K562 (cell line): Measurements from ENCODE around the gene IGFL1. TPM values are rescaled to one million over a fixed set of nuclear protein-coding genes. Genes with fewer than 3 reads are reported as not detected.

Experiments used
- CCNT2 ChIP-seq: IDR thresholded peaks from 2 replicates; pipeline ENCODE4 v1.6.1; 2011; ENCODE audit warnings: borderline replicate concordance, low read depth, mild to moderate bottlenecking, moderate library complexity, mixed read lengths, low read length; ENCODE audit not compliant: insufficient read length; ENCODE audit errors: extremely low read depth
- DLX4 ChIP-seq: fragments of 250-450 bp; sonication (Bioruptor Pico); IDR thresholded peaks from 2 replicates; pipeline ENCODE4 v1.6.1; 2021; ENCODE audit warnings: mild to moderate bottlenecking
- EP300 ChIP-seq: IDR thresholded peaks from 2 replicates; pipeline ENCODE4 v1.6.1; 2012; ENCODE audit warnings: low read length, improper control_type of control experiment
- FOXM1 ChIP-seq, 2 experiments: fragments of 450-650 bp in 1 of 2; sonication (generic) in 1 of 2; formaldehyde crosslinking in 1 of 2; IDR thresholded peaks; 2 replicates each; pipeline versions ENCODE4 v1.6.1 to v1.9.0; 2017 to 2022; ENCODE audit warnings: low read depth in 2 of 2, mild to moderate bottlenecking in 2 of 2, missing genetic modification reagents in 1 of 2, moderate library complexity in 1 of 2
- HMBOX1 ChIP-seq: sonication (generic); IDR thresholded peaks from 2 replicates; pipeline ENCODE4 v1.6.1; 2016
- HSF4 ChIP-seq: fragments of 250-450 bp; sonication (Bioruptor Pico); IDR thresholded peaks from 2 replicates; pipeline ENCODE4 v2.1.2; 2022; ENCODE audit warnings: mild to moderate bottlenecking, moderate library complexity, borderline replicate concordance
- LCOR ChIP-seq: sonication (generic); formaldehyde crosslinking; IDR thresholded peaks from 2 replicates; pipeline ENCODE4 v1.8.0; 2022; ENCODE audit warnings: mild to moderate bottlenecking, missing genetic modification reagents
- MCM7 ChIP-seq, 2 experiments: fragments of 450-650 bp; IDR thresholded peaks; 2 replicates each; pipeline ENCODE4 v1.6.1; 2016 to 2018
- NFE2 ChIP-seq: IDR thresholded peaks from 2 replicates; pipeline ENCODE4 v1.6.1; 2014; ENCODE audit warnings: antibody characterized with exemption, low read depth
- NONO ChIP-seq, 2 experiments: fragments of 200-400 bp in 1 of 2; fragments of 450-650 bp in 1 of 2; formaldehyde crosslinking in 1 of 2; IDR thresholded peaks; 2 replicates each; pipeline ENCODE4 v1.6.1; 2017; ENCODE audit warnings: low read depth in 2 of 2, mild to moderate bottlenecking in 2 of 2, moderate library complexity in 2 of 2, low read length in 1 of 2
- NRF1 ChIP-seq, 2 experiments: fragments of 450-650 bp; IDR thresholded peaks in 1 of 2; conservative IDR thresholded peaks in 1 of 2; 2 replicates each; pipeline ENCODE4 v1.6.1; 2014; ENCODE audit warnings: mild to moderate bottlenecking in 2 of 2
- PCBP2 ChIP-seq: fragments of 200-400 bp; formaldehyde crosslinking; IDR thresholded peaks from 2 replicates; pipeline ENCODE4 v1.6.1; 2018; ENCODE audit warnings: low read length, low read depth, mild to moderate bottlenecking, moderate library complexity; ENCODE audit not compliant: poor library complexity, severe bottlenecking
- RCOR1 ChIP-seq, 2 experiments: IDR thresholded peaks; 2 replicates each; pipeline ENCODE4 v1.6.1; 2012; ENCODE audit warnings: low read depth in 2 of 2, low read length in 2 of 2, borderline replicate concordance in 1 of 2, improper control_type of control experiment in 1 of 2
- SETDB1 ChIP-seq: IDR thresholded peaks from one replicate; pipeline ENCODE4 v1.6.1; 2012; ENCODE audit warnings: low read length, control low read depth, inconsistent platforms
- TCF3 ChIP-seq: sonication (generic); formaldehyde crosslinking; IDR thresholded peaks from 2 replicates; pipeline ENCODE4 v1.4.0; 2020; ENCODE audit warnings: mild to moderate bottlenecking, missing genetic modification reagents
- TEAD1 ChIP-seq, 2 experiments: fragments of 450-650 bp in 1 of 2; sonication (generic) in 1 of 2; formaldehyde crosslinking; IDR thresholded peaks; 2 replicates each; pipeline versions ENCODE4 v1.4.0 to v1.8.0; 2020 to 2022; ENCODE audit warnings: mild to moderate bottlenecking in 2 of 2, missing genetic modification reagents in 1 of 2
- TGIF2 ChIP-seq: sonication (generic); formaldehyde crosslinking; IDR thresholded peaks from 2 replicates; pipeline ENCODE4 v1.8.1; 2022; ENCODE audit warnings: mild to moderate bottlenecking, missing genetic modification reagents, moderate library complexity
- VEZF1 ChIP-seq: fragments of 200-800 bp; sonication (Bioruptor generic); IDR thresholded peaks from 2 replicates; pipeline ENCODE4 v1.6.1; 2017; ENCODE audit warnings: missing genetic modification characterization, missing compliant biosample characterization
- ZNF239 ChIP-seq: fragments of 250-450 bp; sonication (Bioruptor Pico); IDR thresholded peaks from 2 replicates; pipeline ENCODE4 v1.4.0; 2020; ENCODE audit warnings: mild to moderate bottlenecking
- ZNF444 ChIP-seq: fragments of 250-450 bp; sonication (Bioruptor Pico); IDR thresholded peaks from 2 replicates; pipeline ENCODE4 v1.4.0; 2020; ENCODE audit warnings: mild to moderate bottlenecking, moderate library complexity
- ZNF830 ChIP-seq: fragments of 250-450 bp; sonication (Bioruptor Pico); IDR thresholded peaks from 2 replicates; pipeline ENCODE4 v1.5.0; 2021; ENCODE audit warnings: mild to moderate bottlenecking
- polyA plus RNA-seq, 8 experiments: library from polyadenylated mRNA; depleted of rRNA in 4 of 8; stranded (reverse) in 5 of 8; unstranded in 3 of 8; fragments of >200 nt; fragmentation: Nextera tagmentation in 2 of 8; fragmentation: Illumina TruSeq in 1 of 8; extraction: Ambion mirVana in 2 of 8; extraction: Trizol in 1 of 8; gene quantifications; 2 replicates each; pipeline versions ENCODE4 v1.2.1 to v1.2.3, GENCODE V29; 2011 to 2014; ENCODE audit warnings: inconsistent platforms in 1 of 8, missing spikeins in 1 of 8
- total RNA-seq, 7 experiments: library from RNA; depleted of rRNA in 6 of 7; stranded (reverse); fragments of >200 nt in 6 of 7; fragmentation: Illumina TruSeq in 2 of 7; extraction: Trizol in 2 of 7; gene quantifications; 2 replicates each; pipeline versions ENCODE4 v1.2.1 to v1.2.3, GENCODE V29; 2011 to 2021; ENCODE audit warnings: low replicate concordance in 1 of 7

Gene IGFL1
- total and polyA plus RNA-seq, 9 of the 15 experiments (the other 6 are each of a cell fraction or from before 2014, with no cell fraction given), result not detected

GRCh38 chr19:46205183-46205984, 24.2 kb upstream of the IGFL1 start (continued):
- TF ChIP-seq VEZF1 (CRISPR knock-in tag) (0 out of 2 replicates have a peak, but pooled peaks have one; percentile 9), ZNF239 (CRISPR knock-in tag) (no peak), MCM7 (IDR thresholded peaks at IDR 0.05) (no peak), EP300 (no peak), ZNF830 (CRISPR knock-in tag) (no peak), TCF3 (CRISPR knock-in tag) (peak; percentile 43; the same call in 1 of the 2 replicates), DLX4 (no peak), TEAD1 (CRISPR knock-in tag; IDR thresholded peaks at IDR 0.05) (no peak; a peak in 1 of 4 replicates), PCBP2 (no peak), CCNT2 (no peak), ZNF444 (no peak), TGIF2 (CRISPR knock-in tag) (no peak), NONO (IDR thresholded peaks at IDR 0.05; ENCODE audit: low read depth in 2 of 2, low read length in 1 of 2) (no peak), LCOR (CRISPR knock-in tag) (no peak), SETDB1 (no peak), HMBOX1 (no peak), NFE2 (no peak), RCOR1 (IDR thresholded peaks at IDR 0.05; ENCODE audit: borderline replicate concordance in 1 of 2, low read depth in 2 of 2, low read length in 2 of 2) (no peak; a peak in 1 of 4 replicates), FOXM1 (IDR thresholded peaks at IDR 0.05; ENCODE audit: low read depth) (no peak), FOXM1 (CRISPR knock-in tag; IDR thresholded peaks at IDR 0.05; ENCODE audit: low read depth) (no peak), NRF1 (conservative IDR thresholded peaks at IDR 0.05 in 1 of 2, IDR thresholded peaks at IDR 0.05 in 1 of 2) (no peak), HSF4 (CRISPR knock-in tag) (0 out of 2 replicates have a peak, but pooled peaks have one; percentile 38)
